IPS-18a (cell line): ENCODE results near the gene ECSIT.
"Not testable (repeated sequence)": the region's sequence is repeated elsewhere in the genome, so short reads cannot be mapped to it uniquely, and the experiment has no call there.

Experiments used
- H3K27ac ChIP-seq: one replicate; pipeline ENCODE4 v1.5.1; 2013; ENCODE audit warnings: low read length
- H3K27me3 ChIP-seq: one replicate; pipeline ENCODE4 v1.6.1; 2013; ENCODE audit warnings: mild to moderate bottlenecking, low read length; ENCODE audit not compliant: control insufficient read depth, insufficient read depth
- H3K36me3 ChIP-seq: one replicate; pipeline ENCODE4 v1.6.1; 2013; ENCODE audit warnings: low read depth, low read length; ENCODE audit not compliant: control insufficient read depth
- H3K4me1 ChIP-seq: one replicate; pipeline ENCODE4 v1.6.1; 2013; ENCODE audit warnings: low read depth, low read length; ENCODE audit not compliant: control insufficient read depth
- H3K4me3 ChIP-seq: one replicate; pipeline ENCODE4 v1.5.1; 2013; ENCODE audit warnings: low read length
- H3K9ac ChIP-seq: one replicate; pipeline ENCODE4 v1.6.1; 2013; ENCODE audit warnings: mild to moderate bottlenecking, low read length, moderate library complexity
- H3K9me3 ChIP-seq: one replicate; pipeline ENCODE4 v1.6.1; 2013; ENCODE audit warnings: low read depth, low read length; ENCODE audit not compliant: control insufficient read depth

ECSIT gene

GRCh38 chr19:11458912-11459311, 70.0 kb downstream of the ECSIT start:
- not testable (repeated sequence) for H3K36me3 ChIP-seq, H3K9ac ChIP-seq, H3K9me3 ChIP-seq, H3K4me1 ChIP-seq, H3K27me3 ChIP-seq, H3K4me3 ChIP-seq, H3K27ac ChIP-seq

- H3K9me3 ChIP-seq: no peaks in the 10 kb centered on the region
- H3K4me1 ChIP-seq: no peaks in the 10 kb centered on the region
- H3K9ac ChIP-seq: no peak overlapping the region
Observed at GRCh38 chr19:11458236-11458900, 70.6 kb downstream of the ECSIT start.

GRCh38 chr19:11457831-11458230, 71.1 kb downstream of the ECSIT start:
- Histone ChIP-seq H3K9me3 (no peaks in the 10 kb centered on the region), H3K36me3 (no peaks in the 10 kb centered on the region), H3K4me3 (no peak overlapping the region), H3K27me3 (no peaks in the 10 kb centered on the region), H3K27ac (no peak overlapping the region), H3K4me1 (no peaks in the 10 kb centered on the region), H3K9ac (no peak overlapping the region)

More at GRCh38 chr19:11458236-11458900, 70.6 kb downstream of the ECSIT start:
- Histone ChIP-seq H3K27ac (no peak overlapping the region), H3K36me3 (no peaks in the 10 kb centered on the region), H3K27me3 (no peaks in the 10 kb centered on the region), H3K4me3 (no peak overlapping the region)

- Histone ChIP-seq H3K4me3 (no peak overlapping the region), H3K27me3 (no peaks in the 10 kb centered on the region), H3K4me1 (peaks cover 3% of the 10 kb centered on the region), H3K36me3 (no peaks in the 10 kb centered on the region), H3K27ac (no peak overlapping the region), H3K9ac (no peak overlapping the region), H3K9me3 (no peaks in the 10 kb centered on the region)
Observed at GRCh38 chr19:11457115-11457514, 71.8 kb downstream of the ECSIT start.

- H3K36me3 ChIP-seq: no peaks in the 10 kb centered on the region
- no peaks in the 10 kb centered on the region for H3K9me3 ChIP-seq
- H3K27me3 ChIP-seq: no peaks in the 10 kb centered on the region
- no peak overlapping the region for H3K4me3 ChIP-seq
- peaks cover 8% of the 10 kb centered on the region for H3K4me1 ChIP-seq
- H3K9ac ChIP-seq: no peak overlapping the region
- no peak overlapping the region for H3K27ac ChIP-seq
Observed at GRCh38 chr19:11456659-11457058, 72.3 kb downstream of the ECSIT start.
